Spleen (tissue), 11 donors: ENCODE data around the gene SEL1L. TPM values are rescaled to one million over a fixed set of nuclear protein-coding genes. Genes with fewer than 3 reads are reported as not detected.

Source experiments
- DNase-seq: peaks from one replicate; pipeline ENCODE4 v3.0.0-alpha.2; 2020
- H3K27ac ChIP-seq, 8 donors: fragments of 200-600 bp; sonication (generic) in 7 of 8; 1 replicate in 4 of 8; 2 replicates in 4 of 8; pipeline versions ENCODE4 v1.5.0 to v1.8.0; 2016 to 2021; ENCODE audit warnings: inconsistent platforms in 4 of 8, mild to moderate bottlenecking in 4 of 8, moderate library complexity in 1 of 8
- H3K27me3 ChIP-seq, 7 donors: fragments of 200-600 bp; sonication (generic) in 6 of 7; replicated peaks in 1 of 7; 1 replicate in 4 of 7; 2 replicates in 3 of 7; pipeline versions ENCODE4 v1.5.0 to v1.8.0; 2016 to 2021; ENCODE audit warnings: inconsistent platforms in 3 of 7, mild to moderate bottlenecking in 1 of 7
- H3K36me3 ChIP-seq, 6 donors: fragments of 200-600 bp; sonication (generic) in 5 of 6; 1 replicate in 4 of 6; 2 replicates in 2 of 6; pipeline versions ENCODE4 v1.5.0 to v1.8.0; 2016 to 2021; ENCODE audit warnings: inconsistent platforms in 2 of 6
- H3K4me1 ChIP-seq, 6 donors: fragments of 200-600 bp; sonication (generic) in 5 of 6; 1 replicate in 3 of 6; 2 replicates in 3 of 6; pipeline versions ENCODE4 v1.5.0 to v1.8.0; 2016 to 2021; ENCODE audit warnings: inconsistent platforms in 3 of 6
- H3K4me3 ChIP-seq, 8 donors: fragments of 200-600 bp; sonication (generic) in 7 of 8; 1 replicate in 4 of 8; 2 replicates in 4 of 8; pipeline versions ENCODE4 v1.5.0 to v1.8.0; 2016 to 2021; ENCODE audit warnings: inconsistent platforms in 4 of 8, mild to moderate bottlenecking in 4 of 8, moderate library complexity in 2 of 8
- H3K9me3 ChIP-seq, 8 donors: fragments of 200-600 bp; sonication (generic) in 7 of 8; 1 replicate in 4 of 8; 2 replicates in 4 of 8; pipeline versions ENCODE4 v1.5.0 to v1.8.0; 2016 to 2021; ENCODE audit warnings: inconsistent platforms in 4 of 8
- CTCF ChIP-seq, 11 experiments: fragments of 200-600 bp in 7 of 11; fragments of 450-650 bp in 4 of 11; sonication (generic) in 4 of 11; IDR thresholded peaks in 8 of 11; conservative IDR thresholded peaks in 3 of 11; 1 replicate in 7 of 11; 2 replicates in 4 of 11; pipeline versions ENCODE4 v1.4.0 to v1.8.0; 2016 to 2021; ENCODE audit warnings: antibody characterized with exemption in 11 of 11, inconsistent platforms in 4 of 11, mild to moderate bottlenecking in 1 of 11
- POLR2A ChIP-seq, 3 donors: fragments of 450-650 bp; IDR thresholded peaks; one replicate each; pipeline ENCODE4 v1.5.1; 2017; ENCODE audit warnings: antibody characterized with exemption in 3 of 3, mild to moderate bottlenecking in 1 of 3
- POLR2AphosphoS5 ChIP-seq, 3 donors: sonication (generic); formaldehyde crosslinking; IDR thresholded peaks; one replicate each; pipeline ENCODE4 v1.5.1; 2017; ENCODE audit warnings: antibody characterized with exemption in 3 of 3
- WGBS, 5 donors: extraction: QIAGEN DNeasy Blood & Tissue Kit in 3 of 5; methylation state at CpG; one replicate each; pipeline versions ENCODE4 v1.1.5 to v1.1.7; 2013 to 2018; 5-methylcytosine and 5-hydroxymethylcytosine counted together
- intact Hi-C: fragments of 100-400 bp; cut with DNase I; formaldehyde crosslinking; loops from one replicate; pipeline ENCODE4 v1.15.0; 2023; ENCODE audit warnings: low total_unique reads
- polyA plus RNA-seq, 3 donors: library from polyadenylated mRNA; stranded (reverse); fragments of 200-250 nt; gene quantifications; one replicate each; pipeline ENCODE4 v1.2.1, GENCODE V29; 2013
- total RNA-seq, 7 donors: library from RNA; depleted of rRNA in 3 of 7; stranded (reverse); fragments of >200 nt in 3 of 7; fragmentation: NEBNext Ultra II Directional in 4 of 7; extraction: Animal tissue kit (Norgen Biotek cat#: 25700) in 4 of 7; gene quantifications; one replicate each; pipeline versions ENCODE4 v1.1.0 to v1.2.1, GENCODE V29; 2016 to 2021
- donor health status: healthy with polysubstance abuse.
- donor health status: DM: no; HTN: no; CAD: no; lungs with moderate emphysema.
- donor health status: DM: no; HTN: no; CAD: no.
- donor health status: Bipolar disorder and iron deficiency.
- donor health status: healthy.
- donor health status: DM: no; HTN: no; CAD: no.
- donor health status: DM: yes; HTN: yes; CAD: no.

Gene SEL1L
- total and polyA plus RNA-seq, 10 donors, result 7.1 to 118 (median 84.3) TPM

- Histone ChIP-seq H3K36me3 (no peaks in the 10 kb centered on the region), H3K4me3 (peak overlapping the region in 1 of 8 donors; percentile 32), H3K27ac (no peak overlapping the region), H3K27me3 (peaks cover 0 to 21% (median 0%) of the 10 kb centered on the region in 7 donors), H3K9me3 (no peaks in the 10 kb centered on the region), H3K4me1 (peaks cover 6 to 35% (median 20%) of the 10 kb centered on the region in 6 donors)
- peak; percentile 59 to 90 (median 81) for TF ChIP-seq CTCF (IDR thresholded peaks at IDR 0.05 in 8 of 11, conservative IDR thresholded peaks at IDR 0.05 in 3 of 11)
- TF ChIP-seq POLR2AphosphoS5 (IDR thresholded peaks at IDR 0.05), result peak in 1 of 3 donors; percentile 9
- no peak for TF ChIP-seq POLR2A (IDR thresholded peaks at IDR 0.05)
- intact Hi-C loops, result no loop called here
- 17 to 26% (median 22%) methylated on average over 8 of the region's 8 CpGs for WGBS, 5 donors
- no peak for DNase-seq
These were observed 80.4 kb downstream of the SEL1L start for GRCh38 chr14:81453166-81453766.

- 52 to 71% (median 67%) methylated on average over 11 of the region's 11 CpGs for WGBS, 5 donors
- no peaks in the 10 kb centered on the region for H3K36me3 ChIP-seq
- TF ChIP-seq CTCF (IDR thresholded peaks at IDR 0.05 in 8 of 11, conservative IDR thresholded peaks at IDR 0.05 in 3 of 11) (no peak), POLR2AphosphoS5 (IDR thresholded peaks at IDR 0.05) (no peak), POLR2A (IDR thresholded peaks at IDR 0.05) (no peak)
- DNase-seq, result no peak
- H3K27ac ChIP-seq, result peak overlapping the region in 1 of 8 donors; percentile 8
- peaks cover 0 to 21% (median 0%) of the 10 kb centered on the region in 7 donors for H3K27me3 ChIP-seq
- intact Hi-C loops, result no loop called here
- peaks cover 6 to 35% (median 20%) of the 10 kb centered on the region in 6 donors for H3K4me1 ChIP-seq
- no peaks in the 10 kb centered on the region for H3K9me3 ChIP-seq
- peak overlapping the region in 1 of 8 donors; percentile 32 for H3K4me3 ChIP-seq
These were observed 81.1 kb downstream of the SEL1L start for GRCh38 chr14:81452341-81453133.

- no peaks in the 10 kb centered on the region for H3K9me3 ChIP-seq
- no peak overlapping the region for H3K4me3 ChIP-seq
- intact Hi-C loops, result no loop called here
- peaks cover 6 to 35% (median 20%) of the 10 kb centered on the region in 6 donors for H3K4me1 ChIP-seq
- 39 to 97% (median 80%) methylated on average over 3 of the region's 3 CpGs for WGBS, 5 donors
- no peaks in the 10 kb centered on the region for H3K36me3 ChIP-seq
- H3K27ac ChIP-seq, result peak overlapping the region in 3 of 8 donors; percentile 22 to 59 (median 55)
- DNase-seq, result no peak
- peaks cover 0 to 21% (median 0%) of the 10 kb centered on the region in 7 donors for H3K27me3 ChIP-seq
- no peak for TF ChIP-seq POLR2A (IDR thresholded peaks at IDR 0.05)
- TF ChIP-seq POLR2AphosphoS5 (IDR thresholded peaks at IDR 0.05), result no peak
- TF ChIP-seq CTCF (IDR thresholded peaks at IDR 0.05 in 8 of 11, conservative IDR thresholded peaks at IDR 0.05 in 3 of 11), result no peak
These were observed 82.7 kb downstream of the SEL1L start for GRCh38 chr14:81450976-81451375.

- Histone ChIP-seq H3K27me3 (peaks cover 0 to 21% (median 0%) of the 10 kb centered on the region in 7 donors), H3K27ac (peak overlapping the region in 5 of 8 donors; percentile 10 to 62 (median 55)), H3K36me3 (no peaks in the 10 kb centered on the region), H3K9me3 (no peaks in the 10 kb centered on the region), H3K4me1 (peaks cover 6 to 35% (median 20%) of the 10 kb centered on the region in 6 donors), H3K4me3 (no peak overlapping the region)
- intact Hi-C loops, result no loop called here
- TF ChIP-seq POLR2A (IDR thresholded peaks at IDR 0.05) (no peak), POLR2AphosphoS5 (IDR thresholded peaks at IDR 0.05) (peak in 1 of 3 donors; percentile 43)
- 42 to 69% (median 66%) methylated on average over 8 to 10 of the region's 10 CpGs for WGBS, 5 donors
- DNase-seq, result no peak
These were observed 83.5 kb downstream of the SEL1L start for GRCh38 chr14:81450100-81450531.
